ENCODE measurements around the gene TMEM175.
"Not testable (repeated sequence)": the region's sequence is repeated elsewhere in the genome, so short reads cannot be mapped to it uniquely, and the experiment has no call there.

The TMEM175 gene

GRCh38 chr4:997375-998071, 65.3 kb downstream of the TMEM175 start:
- DNase-seq (ENCODE audit: insufficient read length, low spot score) (no peak), FAIRE-seq (no peak)

GRCh38 chr4:998096-998691, 65.9 kb downstream of the TMEM175 start:
- DNase-seq (ENCODE audit: insufficient read length, low spot score) = no peak
- FAIRE-seq = no peak
- TF ChIP-seq POLR2A (IDR thresholded peaks at IDR 0.05; ENCODE audit: low read depth, low read length) (no peak), POLR2AphosphoS5 (IDR thresholded peaks at IDR 0.05; ENCODE audit: low read depth, low read length) (no peak), PAX5 (IDR thresholded peaks at IDR 0.05; ENCODE audit: insufficient read depth, low read length, severe bottlenecking) (no peak), TAF1 (IDR thresholded peaks at IDR 0.05; ENCODE audit: low read depth, low read length) (no peak), SPI1 (IDR thresholded peaks at IDR 0.05; ENCODE audit: low read depth, low read length) (no peak), POU2F2 (IDR thresholded peaks at IDR 0.05; ENCODE audit: low read depth, low read length) (no peak)

More at GRCh38 chr4:997375-998071, 65.3 kb downstream of the TMEM175 start:
- no peak for TF ChIP-seq POLR2A (IDR thresholded peaks at IDR 0.05; ENCODE audit: low read depth, low read length)
- TF ChIP-seq TAF1 (IDR thresholded peaks at IDR 0.05; ENCODE audit: low read depth, low read length) = no peak
- TF ChIP-seq POU2F2 (IDR thresholded peaks at IDR 0.05; ENCODE audit: low read depth, low read length) = no peak
- no peak for TF ChIP-seq PAX5 (IDR thresholded peaks at IDR 0.05; ENCODE audit: insufficient read depth, low read length, severe bottlenecking)

GRCh38 chr4:999240-999863, 67.1 kb downstream of the TMEM175 start:
- DNase-seq (ENCODE audit: insufficient read length, low spot score); FAIRE-seq: not testable (repeated sequence)

- FAIRE-seq (no peak), DNase-seq (ENCODE audit: insufficient read length, low spot score) (no peak)
- TF ChIP-seq PAX5 (IDR thresholded peaks at IDR 0.05; ENCODE audit: insufficient read depth, low read length, severe bottlenecking) = no peak
- no peak for TF ChIP-seq POLR2A (IDR thresholded peaks at IDR 0.05; ENCODE audit: low read depth, low read length)
- TF ChIP-seq SPI1 (IDR thresholded peaks at IDR 0.05; ENCODE audit: low read depth, low read length) = no peak
- TF ChIP-seq TAF1 (IDR thresholded peaks at IDR 0.05; ENCODE audit: low read depth, low read length) = no peak
- no peak for TF ChIP-seq POLR2AphosphoS5 (IDR thresholded peaks at IDR 0.05; ENCODE audit: low read depth, low read length)
- TF ChIP-seq POU2F2 (IDR thresholded peaks at IDR 0.05; ENCODE audit: low read depth, low read length) = no peak
These were observed 67.7 kb downstream of the TMEM175 start for GRCh38 chr4:999882-1000425.

- TF ChIP-seq POLR2AphosphoS5 (IDR thresholded peaks at IDR 0.05; ENCODE audit: low read depth, low read length) = no peak
- no peak for TF ChIP-seq POLR2A (IDR thresholded peaks at IDR 0.05; ENCODE audit: low read depth, low read length)
- TF ChIP-seq TAF1 (IDR thresholded peaks at IDR 0.05; ENCODE audit: low read depth, low read length) = no peak
- TF ChIP-seq POU2F2 (IDR thresholded peaks at IDR 0.05; ENCODE audit: low read depth, low read length) = no peak
- no peak for TF ChIP-seq SPI1 (IDR thresholded peaks at IDR 0.05; ENCODE audit: low read depth, low read length)
- no peak for TF ChIP-seq PAX5 (IDR thresholded peaks at IDR 0.05; ENCODE audit: insufficient read depth, low read length, severe bottlenecking)
- FAIRE-seq = no peak
- DNase-seq (ENCODE audit: insufficient read length, low spot score) = no peak
These were observed 68.5 kb downstream of the TMEM175 start for GRCh38 chr4:1000686-1001260.

GRCh38 chr4:1001561-1002130, 69.4 kb downstream of the TMEM175 start:
- DNase-seq (ENCODE audit: insufficient read length, low spot score) = no peak
- FAIRE-seq = no peak
- TF ChIP-seq POLR2A (IDR thresholded peaks at IDR 0.05; ENCODE audit: low read depth, low read length) = no peak
- TF ChIP-seq TAF1 (IDR thresholded peaks at IDR 0.05; ENCODE audit: low read depth, low read length) = no peak
- no peak for TF ChIP-seq PAX5 (IDR thresholded peaks at IDR 0.05; ENCODE audit: insufficient read depth, low read length, severe bottlenecking)
- no peak for TF ChIP-seq POLR2AphosphoS5 (IDR thresholded peaks at IDR 0.05; ENCODE audit: low read depth, low read length)
- no peak for TF ChIP-seq POU2F2 (IDR thresholded peaks at IDR 0.05; ENCODE audit: low read depth, low read length)
- TF ChIP-seq SPI1 (IDR thresholded peaks at IDR 0.05; ENCODE audit: low read depth, low read length) = no peak

- TF ChIP-seq POLR2A (IDR thresholded peaks at IDR 0.05; ENCODE audit: low read depth, low read length) (no peak), PAX5 (IDR thresholded peaks at IDR 0.05; ENCODE audit: insufficient read depth, low read length, severe bottlenecking) (no peak)
- no peak for FAIRE-seq
- DNase-seq (ENCODE audit: insufficient read length, low spot score) = no peak
These were observed 69.9 kb downstream of the TMEM175 start for GRCh38 chr4:1002131-1002630.

- DNase-seq (ENCODE audit: insufficient read length, low spot score) = no peak
- TF ChIP-seq POU2F2 (IDR thresholded peaks at IDR 0.05; ENCODE audit: low read depth, low read length) (no peak), SPI1 (IDR thresholded peaks at IDR 0.05; ENCODE audit: low read depth, low read length) (no peak), POLR2AphosphoS5 (IDR thresholded peaks at IDR 0.05; ENCODE audit: low read depth, low read length) (no peak), TAF1 (IDR thresholded peaks at IDR 0.05; ENCODE audit: low read depth, low read length) (no peak)
- no peak for FAIRE-seq
These were observed 70.5 kb downstream of the TMEM175 start for GRCh38 chr4:1002631-1003251.
